Activated T-cell treated with anti-CD3 and anti-CD28 coated beads, Interleukin-2, amount 50 U/mL, for 4 hours (primary cell): ENCODE data around the gene LRRC61. TPM values are rescaled to one million over a fixed set of nuclear protein-coding genes. Genes with fewer than 3 reads are reported as not detected.

Experiments used
- ATAC-seq, 2 donors: fragments of 200-7000 bp; cut with Tn5 transposase; one replicate each; pipeline ENCODE4 v1.10.0; 2021
- DNase-seq: peaks from one replicate; pipeline ENCODE4 v3.0.0-alpha.2; 2020
- H3K27me3 Mint-ChIP-seq: one replicate; pipeline ENCODE4 v1.8.0; 2021; ENCODE audit warnings: low read depth, mixed read lengths
- H3K36me3 Mint-ChIP-seq: one replicate; pipeline ENCODE4 v1.8.0; 2022; ENCODE audit warnings: mixed read lengths; ENCODE audit not compliant: insufficient read depth
- H3K4me1 Mint-ChIP-seq: one replicate; pipeline ENCODE4 v1.8.0; 2021; ENCODE audit warnings: low read depth, mixed read lengths
- H3K4me3 Mint-ChIP-seq: one replicate; pipeline ENCODE4 v1.8.0; 2021; ENCODE audit warnings: mild to moderate bottlenecking, moderate library complexity, mixed read lengths
- H3K9me3 Mint-ChIP-seq: one replicate; pipeline ENCODE4 v1.8.0; 2021; ENCODE audit warnings: mixed read lengths
- total RNA-seq, 3 donors: library from RNA; stranded (reverse); gene quantifications; one replicate each; pipeline ENCODE4 v1.2.1, GENCODE V29; 2021

The LRRC61 gene
- total RNA-seq, 3 donors from 2014 or later: 24.5 to 29.4 (median 26.1) TPM

DNA sequence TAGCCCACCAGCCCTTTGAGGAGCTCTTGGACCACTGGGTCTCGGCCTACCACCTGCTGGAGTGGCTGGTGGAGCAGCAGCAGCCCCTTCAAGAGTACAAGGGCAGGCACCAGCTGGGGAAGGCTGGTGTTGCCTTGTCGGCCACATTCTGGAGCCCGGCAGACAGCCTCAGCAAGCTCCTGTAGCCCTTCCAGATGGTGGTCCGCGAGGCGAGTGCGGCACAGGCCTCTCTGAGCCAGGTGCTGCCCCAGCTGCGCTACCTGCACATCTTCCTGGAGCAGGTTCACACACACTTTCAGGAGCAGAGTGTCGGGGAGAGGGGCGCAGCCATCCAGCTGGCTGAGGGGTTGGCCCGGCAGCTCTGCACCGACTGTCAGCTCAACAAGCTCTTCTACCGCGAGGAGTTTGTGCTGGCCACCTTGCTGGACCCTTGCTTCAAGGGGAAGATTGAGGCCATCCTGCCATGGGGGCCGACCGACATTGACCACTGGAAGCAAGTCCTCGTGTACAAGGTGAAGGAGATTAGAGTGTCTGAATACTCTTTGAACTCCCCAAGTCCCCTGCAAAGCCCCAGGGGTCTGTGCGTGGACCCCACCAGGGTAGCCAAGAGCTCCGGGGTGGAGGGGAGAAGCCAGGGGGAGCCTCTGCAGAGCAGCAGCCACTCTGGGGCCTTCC lies 7.2 kb downstream of the LRRC61 start:
- Mint-ChIP-seq H3K4me1 (no peaks in the 10 kb centered on the region), H3K9me3 (no peaks in the 10 kb centered on the region), H3K36me3 (peaks cover 21% of the 10 kb centered on the region), H3K27me3 (no peaks in the 10 kb centered on the region), H3K4me3 (no peak overlapping the region)
- DNase-seq: no peak
- ATAC-seq: no peak

- H3K4me3 Mint-ChIP-seq: no peak overlapping the region
- no peak for ATAC-seq
Measured at GRCh38 chr7:150332852-150333635, 9.9 kb downstream of the LRRC61 start.

GRCh38 chr7:150333659-150334058 lies 10.5 kb downstream of the LRRC61 start:
- H3K4me1 Mint-ChIP-seq: no peaks in the 10 kb centered on the region
- H3K4me3 Mint-ChIP-seq: no peak overlapping the region
- ATAC-seq (no peak), DNase-seq (no peak)
- H3K27me3 Mint-ChIP-seq: no peaks in the 10 kb centered on the region
- peaks cover 16% of the 10 kb centered on the region for H3K36me3 Mint-ChIP-seq
- no peaks in the 10 kb centered on the region for H3K9me3 Mint-ChIP-seq

More at GRCh38 chr7:150332852-150333635, 9.9 kb downstream of the LRRC61 start:
- Mint-ChIP-seq H3K36me3 (peaks cover 16% of the 10 kb centered on the region), H3K27me3 (no peaks in the 10 kb centered on the region), H3K4me1 (no peaks in the 10 kb centered on the region), H3K9me3 (no peaks in the 10 kb centered on the region)
- DNase-seq: no peak

DNA sequence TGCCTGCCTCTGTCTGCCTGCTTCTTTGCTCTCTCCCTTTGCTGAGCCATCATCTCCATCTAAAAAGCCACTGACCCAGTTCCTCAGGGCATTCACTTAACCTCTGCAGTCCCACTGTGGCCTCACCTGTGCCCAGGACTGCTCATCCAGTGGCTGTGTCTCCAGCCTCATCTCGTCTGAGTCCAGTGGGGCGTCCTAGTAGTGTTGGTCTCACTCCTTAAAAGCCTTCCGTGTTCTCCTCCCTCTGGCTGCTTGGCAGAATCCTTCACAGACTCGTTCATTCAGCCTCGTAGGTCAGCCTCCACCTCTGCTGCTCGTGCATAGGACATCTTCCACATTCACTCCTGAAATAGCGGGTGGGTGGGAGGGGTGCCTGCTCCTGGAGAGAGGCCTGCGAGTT lies 11.0 kb downstream of the LRRC61 start:
- DNase-seq: no peak
- no peak for ATAC-seq
- H3K27me3 Mint-ChIP-seq: no peaks in the 10 kb centered on the region
- no peaks in the 10 kb centered on the region for H3K9me3 Mint-ChIP-seq
- peaks cover 13% of the 10 kb centered on the region for H3K36me3 Mint-ChIP-seq
- H3K4me1 Mint-ChIP-seq: no peaks in the 10 kb centered on the region
- no peak overlapping the region for H3K4me3 Mint-ChIP-seq

DNA sequence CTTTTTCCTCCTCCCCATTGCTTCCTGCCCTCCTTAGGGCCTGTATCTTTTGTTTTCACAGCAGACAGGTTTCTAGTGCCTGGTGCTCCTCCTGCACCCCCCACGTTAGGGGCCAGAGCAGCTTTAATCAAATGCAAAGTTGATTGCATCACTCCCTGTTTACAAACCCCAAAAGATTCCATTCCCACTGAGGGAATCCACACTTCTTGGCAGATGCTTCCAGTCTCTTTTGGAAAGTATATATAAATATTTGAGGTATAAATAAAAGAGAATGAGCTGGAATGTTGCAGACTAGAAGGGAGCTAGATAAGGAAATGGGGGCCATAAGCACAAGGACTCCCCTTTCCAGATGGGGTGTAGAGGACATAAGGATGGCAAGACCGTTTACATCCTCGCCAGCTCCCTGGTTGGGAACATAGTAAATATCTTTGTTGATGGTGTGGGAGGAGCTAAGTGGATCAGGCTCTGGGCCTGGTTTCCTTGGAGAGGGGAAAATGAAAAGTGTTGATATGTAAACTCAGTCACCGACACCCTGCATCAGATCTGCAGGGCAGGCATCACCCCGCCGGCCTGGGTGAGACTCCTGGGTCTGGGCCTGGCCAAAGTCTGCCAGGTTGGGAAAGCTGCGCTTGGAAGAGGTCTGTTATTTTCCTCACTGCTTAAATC lies 12.1 kb downstream of the LRRC61 start:
- DNase-seq (no peak), ATAC-seq (no peak)
- peaks cover 6% of the 10 kb centered on the region for H3K4me1 Mint-ChIP-seq
- H3K27me3 Mint-ChIP-seq: peaks cover 9% of the 10 kb centered on the region
- no peak overlapping the region for H3K4me3 Mint-ChIP-seq
- H3K9me3 Mint-ChIP-seq: no peaks in the 10 kb centered on the region
- peaks cover 12% of the 10 kb centered on the region for H3K36me3 Mint-ChIP-seq

GRCh38 chr7:150335774-150336112 lies 12.6 kb downstream of the LRRC61 start:
- Mint-ChIP-seq H3K4me3 (no peak overlapping the region), H3K4me1 (peaks cover 7% of the 10 kb centered on the region), H3K9me3 (no peaks in the 10 kb centered on the region), H3K36me3 (peaks cover 12% of the 10 kb centered on the region), H3K27me3 (peaks cover 12% of the 10 kb centered on the region)
- DNase-seq (no peak), ATAC-seq (no peak)

DNA sequence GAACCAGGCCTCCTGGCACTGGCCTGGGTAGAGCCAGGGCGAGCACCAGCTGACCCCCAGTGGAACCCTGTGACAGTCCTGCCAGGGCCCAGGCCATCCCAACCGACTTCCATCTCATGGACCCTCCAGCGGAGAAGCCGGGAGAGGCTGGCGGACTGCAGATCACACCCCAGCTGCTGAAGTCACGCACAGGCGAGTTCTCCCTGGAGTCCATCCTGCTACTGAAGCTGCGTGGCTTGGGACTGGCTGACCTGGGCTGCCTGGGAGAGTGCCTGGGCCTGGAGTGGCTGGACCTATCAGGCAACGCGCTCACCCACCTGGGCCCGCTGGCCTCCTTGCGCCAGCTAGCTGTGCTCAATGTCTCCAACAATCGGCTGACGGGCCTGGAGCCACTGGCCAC lies 13.6 kb downstream of the LRRC61 start:
- no peaks in the 10 kb centered on the region for H3K9me3 Mint-ChIP-seq
- DNase-seq: no peak
- peaks cover 9% of the 10 kb centered on the region for H3K36me3 Mint-ChIP-seq
- peaks cover 14% of the 10 kb centered on the region for H3K27me3 Mint-ChIP-seq
- no peak overlapping the region for H3K4me3 Mint-ChIP-seq
- H3K4me1 Mint-ChIP-seq: peaks cover 9% of the 10 kb centered on the region
- no peak for ATAC-seq

DNA sequence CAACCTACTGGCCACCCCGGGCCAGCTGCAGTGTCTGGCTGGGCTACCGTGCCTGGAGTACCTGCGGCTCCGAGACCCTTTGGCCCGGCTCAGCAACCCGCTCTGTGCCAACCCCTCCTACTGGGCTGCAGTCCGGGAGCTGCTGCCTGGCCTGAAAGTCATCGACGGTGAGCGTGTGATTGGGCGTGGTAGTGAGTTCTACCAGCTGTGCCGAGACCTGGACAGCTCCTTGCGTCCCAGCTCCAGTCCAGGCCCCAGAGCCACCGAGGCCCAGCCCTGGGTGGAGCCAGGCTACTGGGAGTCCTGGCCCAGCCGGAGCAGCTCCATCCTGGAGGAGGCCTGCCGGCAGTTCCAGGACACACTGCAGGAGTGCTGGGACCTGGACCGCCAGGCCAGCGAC lies 14.0 kb downstream of the LRRC61 start:
- ATAC-seq (no peak), DNase-seq (no peak)

GRCh38 chr7:150337659-150338081 lies 14.5 kb downstream of the LRRC61 start:
- H3K4me1 Mint-ChIP-seq: peaks cover 11% of the 10 kb centered on the region
- no peak for DNase-seq
- peaks cover 23% of the 10 kb centered on the region for H3K27me3 Mint-ChIP-seq
- H3K9me3 Mint-ChIP-seq: no peaks in the 10 kb centered on the region
- H3K4me3 Mint-ChIP-seq: no peak overlapping the region
- no peak for ATAC-seq
- H3K36me3 Mint-ChIP-seq: peaks cover 9% of the 10 kb centered on the region

More for the DNA sequence above, 14.0 kb downstream of the LRRC61 start:
- Mint-ChIP-seq H3K9me3 (no peaks in the 10 kb centered on the region), H3K4me3 (no peak overlapping the region), H3K36me3 (peaks cover 9% of the 10 kb centered on the region), H3K4me1 (peaks cover 11% of the 10 kb centered on the region), H3K27me3 (peaks cover 19% of the 10 kb centered on the region)

DNA sequence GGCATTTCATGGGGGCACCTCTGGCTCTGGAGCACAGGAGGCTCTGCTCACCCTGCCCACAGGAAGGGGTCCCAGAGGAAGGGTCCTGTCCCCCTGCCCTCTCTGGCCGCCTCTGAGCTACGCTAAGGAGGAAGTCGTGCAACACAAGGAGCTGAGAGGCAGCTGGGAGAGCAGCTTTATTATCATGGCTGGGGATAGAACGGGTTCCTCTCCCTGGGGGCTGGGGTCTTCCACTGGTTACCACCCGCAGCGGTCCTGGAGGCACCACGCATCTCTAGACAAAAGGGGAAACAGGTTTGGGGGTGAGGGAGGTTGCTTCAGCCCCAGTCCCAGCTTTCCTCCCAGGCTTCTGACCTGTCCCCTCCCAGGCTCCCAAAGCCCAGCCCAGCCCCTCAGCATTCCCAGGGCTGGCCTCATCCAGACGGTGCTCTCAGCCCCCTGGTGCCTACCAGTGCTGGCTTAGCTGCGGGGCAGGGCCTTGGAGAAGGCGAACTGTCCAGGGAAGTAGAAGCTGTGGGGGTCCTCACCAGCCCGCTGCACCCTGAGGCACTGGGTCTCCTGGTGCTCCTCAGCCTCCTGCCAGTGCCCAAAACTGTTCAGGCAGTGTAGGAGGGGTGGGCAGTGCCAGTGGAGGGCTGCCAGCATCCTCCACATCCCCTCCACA lies 15.1 kb downstream of the LRRC61 start:
- Mint-ChIP-seq H3K36me3 (peaks cover 9% of the 10 kb centered on the region), H3K4me3 (no peak overlapping the region), H3K9me3 (no peaks in the 10 kb centered on the region), H3K4me1 (peaks cover 11% of the 10 kb centered on the region), H3K27me3 (peaks cover 26% of the 10 kb centered on the region)
- no peak for ATAC-seq
- no peak for DNase-seq

- DNase-seq (no peak), ATAC-seq (no peak)
- no peak overlapping the region for H3K4me3 Mint-ChIP-seq
- no peaks in the 10 kb centered on the region for H3K9me3 Mint-ChIP-seq
- peaks cover 33% of the 10 kb centered on the region for H3K27me3 Mint-ChIP-seq
- H3K4me1 Mint-ChIP-seq: peaks cover 11% of the 10 kb centered on the region
- H3K36me3 Mint-ChIP-seq: peaks cover 9% of the 10 kb centered on the region
Measured at GRCh38 chr7:150339409-150339809, 16.3 kb downstream of the LRRC61 start.

- Mint-ChIP-seq H3K4me1 (peaks cover 11% of the 10 kb centered on the region), H3K36me3 (peaks cover 9% of the 10 kb centered on the region), H3K27me3 (peaks cover 40% of the 10 kb centered on the region), H3K4me3 (no peak overlapping the region), H3K9me3 (no peaks in the 10 kb centered on the region)
- ATAC-seq (peak; percentile 61 to 65), DNase-seq (no peak)
Measured at GRCh38 chr7:150340024-150340749, 17.0 kb downstream of the LRRC61 start.

DNA sequence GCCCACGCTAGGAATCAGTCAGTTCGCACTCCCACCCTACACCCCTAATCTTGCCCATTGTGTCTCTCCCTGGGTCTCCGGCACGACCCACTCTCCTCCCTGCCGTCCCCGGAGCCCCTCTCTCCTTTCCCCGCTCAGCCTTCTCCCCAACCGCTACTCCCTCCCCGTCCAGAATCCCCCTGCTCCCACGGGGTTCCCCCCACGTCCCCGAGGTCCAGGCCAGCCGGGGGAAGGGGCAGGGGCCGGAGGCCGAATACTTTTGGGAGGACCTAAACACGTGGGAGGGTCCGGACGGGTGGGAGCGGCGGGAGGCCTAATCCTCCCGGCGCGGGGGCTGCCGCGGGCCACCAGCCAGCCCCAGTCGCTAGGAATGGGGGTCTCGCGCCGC lies 17.7 kb downstream of the LRRC61 start:
- Mint-ChIP-seq H3K9me3 (no peaks in the 10 kb centered on the region), H3K4me1 (peaks cover 11% of the 10 kb centered on the region), H3K36me3 (peaks cover 9% of the 10 kb centered on the region), H3K4me3 (no peak overlapping the region), H3K27me3 (peaks cover 41% of the 10 kb centered on the region)
- DNase-seq: no peak
- no peak for ATAC-seq
